ENCODE measurements around the gene TMED1. TPM values are rescaled to one million over a fixed set of nuclear protein-coding genes. Genes with fewer than 3 reads are reported as not detected.
"Not testable (repeated sequence)": the region's sequence is repeated elsewhere in the genome, so short reads cannot be mapped to it uniquely, and the experiment has no call there.

Gene TMED1
- polyA plus RNA-seq, 1 donor from 2014 or later, result 20.2 TPM

GRCh38 chr19:10878253-10878652, 42.2 kb upstream of the TMED1 start:
- Histone ChIP-seq H3K27ac (ENCODE audit: low read length) (no peak overlapping the region), H3K9me2 (ENCODE audit: insufficient read depth, low read length) (no peaks in the 10 kb centered on the region), H3K9me3 (ENCODE audit: low read length) (no peaks in the 10 kb centered on the region), H3K27me3 (ENCODE audit: insufficient read depth, low read depth, low read length) (no peaks in the 10 kb centered on the region), H2AFZ (ENCODE audit: low read depth, low read length) (no peak overlapping the region), H3F3A (ENCODE audit: insufficient read depth, low read length, poor library complexity, severe bottlenecking) (no peaks in the 10 kb centered on the region), H3K4me2 (ENCODE audit: low read length) (no peak overlapping the region), H3K79me2 (replicated peaks; ENCODE audit: insufficient read depth, low read length) (peaks cover 72% of the 10 kb centered on the region), H4K20me1 (ENCODE audit: insufficient read depth) (no peaks in the 10 kb centered on the region), H3K4me3 (ENCODE audit: low read length) (no peak overlapping the region), H3K9ac (ENCODE audit: low read length) (no peak overlapping the region), H3K36me3 (ENCODE audit: insufficient read depth, low read length) (no peaks in the 10 kb centered on the region)
- TF ChIP-seq TAF1 (IDR thresholded peaks at IDR 0.05; ENCODE audit: low read depth), result no peak
- TF ChIP-seq POLR2AphosphoS5 (IDR thresholded peaks at IDR 0.05), result no peak
- TF ChIP-seq RAD21 (conservative IDR thresholded peaks at IDR 0.05), result no peak
- no peak for TF ChIP-seq EP300 (conservative IDR thresholded peaks at IDR 0.05; ENCODE audit: poor library complexity, severe bottlenecking)
- TF ChIP-seq SMC3 (conservative IDR thresholded peaks at IDR 0.05; ENCODE audit: poor library complexity), result no peak
- TF ChIP-seq MXI1 (conservative IDR thresholded peaks at IDR 0.05; ENCODE audit: poor library complexity, severe bottlenecking), result no peak
- TF ChIP-seq, protein P1, sequence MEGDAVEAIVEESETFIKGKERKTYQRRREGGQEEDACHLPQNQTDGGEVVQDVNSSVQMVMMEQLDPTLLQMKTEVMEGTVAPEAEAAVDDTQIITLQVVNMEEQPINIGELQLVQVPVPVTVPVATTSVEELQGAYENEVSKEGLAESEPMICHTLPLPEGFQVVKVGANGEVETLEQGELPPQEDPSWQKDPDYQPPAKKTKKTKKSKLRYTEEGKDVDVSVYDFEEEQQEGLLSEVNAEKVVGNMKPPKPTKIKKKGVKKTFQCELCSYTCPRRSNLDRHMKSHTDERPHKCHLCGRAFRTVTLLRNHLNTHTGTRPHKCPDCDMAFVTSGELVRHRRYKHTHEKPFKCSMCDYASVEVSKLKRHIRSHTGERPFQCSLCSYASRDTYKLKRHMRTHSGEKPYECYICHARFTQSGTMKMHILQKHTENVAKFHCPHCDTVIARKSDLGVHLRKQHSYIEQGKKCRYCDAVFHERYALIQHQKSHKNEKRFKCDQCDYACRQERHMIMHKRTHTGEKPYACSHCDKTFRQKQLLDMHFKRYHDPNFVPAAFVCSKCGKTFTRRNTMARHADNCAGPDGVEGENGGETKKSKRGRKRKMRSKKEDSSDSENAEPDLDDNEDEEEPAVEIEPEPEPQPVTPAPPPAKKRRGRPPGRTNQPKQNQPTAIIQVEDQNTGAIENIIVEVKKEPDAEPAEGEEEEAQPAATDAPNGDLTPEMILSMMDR (IDR thresholded peaks at IDR 0.05; ENCODE audit: poor library complexity, severe bottlenecking), result no peak
- no peak for TF ChIP-seq EZH2 (IDR thresholded peaks at IDR 0.05; ENCODE audit: borderline replicate concordance, insufficient read depth, low read length, poor library complexity, severe bottlenecking)
- TF ChIP-seq REST (IDR thresholded peaks at IDR 0.05; ENCODE audit: borderline replicate concordance), result no peak

- H3K27ac ChIP-seq (ENCODE audit: low read length); H3K27me3 ChIP-seq (ENCODE audit: insufficient read depth, low read depth, low read length); H3K36me3 ChIP-seq (ENCODE audit: insufficient read depth, low read length); H2AFZ ChIP-seq (ENCODE audit: low read depth, low read length); H3K9ac ChIP-seq (ENCODE audit: low read length); H3K9me3 ChIP-seq (ENCODE audit: low read length); H4K20me1 ChIP-seq (ENCODE audit: insufficient read depth); H3K4me3 ChIP-seq (ENCODE audit: low read length); H3F3A ChIP-seq (ENCODE audit: insufficient read depth, low read length, poor library complexity, severe bottlenecking); H3K9me2 ChIP-seq (ENCODE audit: insufficient read depth, low read length); H3K4me2 ChIP-seq (ENCODE audit: low read length): not testable (repeated sequence)
- peaks cover 72% of the 10 kb centered on the region for H3K79me2 ChIP-seq (replicated peaks; ENCODE audit: insufficient read depth, low read length)
Observed at GRCh38 chr19:10877608-10878007, 41.6 kb upstream of the TMED1 start.
